OCI-LY7 (cell line): Measurements from ENCODE around the gene SMPD3. TPM values are rescaled to one million over a fixed set of nuclear protein-coding genes. Genes with fewer than 3 reads are reported as not detected.
A peak's percentile ranks its signal among the peaks of the same experiment; 100 is the strongest.

ENCODE experiments used
- BruUV-seq: library from RNA; stranded (reverse); fragments of 400-500 nt; replicated peaks from 2 replicates; lab custom pipeline; 2021; lab: Mats Ljungman, UMichigan
- CTCF ChIA-PET: fragments of 300-600 bp; sonication (Branson Sonifier 250); formaldehyde crosslinking; loops from one replicate; lab custom pipeline; 2022; ENCODE audit warnings: antibody characterized with exemption; ENCODE audit not compliant: unreplicated experiment; lab: Charles Lee
- POLR2A ChIA-PET: fragments of 300-600 bp; sonication (Branson Sonifier 250); formaldehyde crosslinking; loops from one replicate; lab custom pipeline; 2022; ENCODE audit warnings: antibody characterized with exemption; lab: Charles Lee
- DNase-seq: peaks from one replicate; pipeline ENCODE4 v3.0.0-alpha.2; 2015; ENCODE audit warnings: low spot score
- H2AFZ ChIP-seq: fragments of 200-600 bp; sonication (generic), shearing (Covaris generic); 2 replicates; pipeline ENCODE4 v1.6.1; 2014; ENCODE audit warnings: mild to moderate bottlenecking, antibody characterized with exemption, low read length, moderate library complexity
- H3K27ac ChIP-seq: fragments of 200-600 bp; sonication (generic); 2 replicates; pipeline ENCODE4 v1.5.1; 2014; ENCODE audit warnings: mixed run types, low read depth, mild to moderate bottlenecking, moderate library complexity, low read length, inconsistent platforms; ENCODE audit not compliant: poor library complexity, severe bottlenecking
- H3K36me3 ChIP-seq: fragments of 200-600 bp; sonication (generic); 2 replicates; pipeline ENCODE4 v1.6.1; 2014; ENCODE audit warnings: mild to moderate bottlenecking, antibody characterized with exemption, low read length, moderate library complexity, mixed read lengths; ENCODE audit not compliant: insufficient read depth
- H3K4me1 ChIP-seq: fragments of 200-600 bp; sonication (generic); 2 replicates; pipeline ENCODE4 v1.5.1; 2014; ENCODE audit warnings: mild to moderate bottlenecking, low read length; ENCODE audit not compliant: insufficient read depth, poor library complexity, severe bottlenecking
- H3K4me2 ChIP-seq: fragments of 200-600 bp; sonication (generic); 2 replicates; pipeline ENCODE4 v1.6.1; 2014; ENCODE audit warnings: mild to moderate bottlenecking, low read length
- H3K4me3 ChIP-seq: fragments of 200-600 bp; sonication (generic); 2 replicates; pipeline ENCODE4 v1.5.1; 2014; ENCODE audit warnings: mild to moderate bottlenecking, low read depth, low read length; ENCODE audit not compliant: poor library complexity, severe bottlenecking
- H3K79me2 ChIP-seq: fragments of 200-600 bp; sonication (generic); 2 replicates; pipeline ENCODE4 v1.6.1; 2016; ENCODE audit warnings: low read depth, mild to moderate bottlenecking, low read length, moderate library complexity, mixed read lengths; ENCODE audit not compliant: insufficient read depth
- H3K9me2 ChIP-seq: fragments of 200-600 bp; sonication (generic); 2 replicates; pipeline ENCODE4 v1.6.1; 2016; ENCODE audit warnings: mild to moderate bottlenecking, low read length, mixed read lengths; ENCODE audit not compliant: insufficient read depth
- H3K9me3 ChIP-seq: fragments of 200-600 bp; sonication (generic); 2 replicates; pipeline ENCODE4 v1.6.1; 2014; ENCODE audit warnings: mild to moderate bottlenecking, mixed run types, low read length, mixed read lengths
- H4K20me1 ChIP-seq: fragments of 200-600 bp; sonication (generic); 2 replicates; pipeline ENCODE4 v1.6.1; 2014; ENCODE audit warnings: mild to moderate bottlenecking, antibody characterized with exemption, low read length, moderate library complexity, mixed read lengths; ENCODE audit not compliant: insufficient read depth
- CTCF ChIP-seq: fragments of 200-600 bp; sonication (generic); conservative IDR thresholded peaks from 2 replicates; pipeline ENCODE4 v1.5.1; 2014; ENCODE audit warnings: mild to moderate bottlenecking, antibody characterized with exemption, low read length, moderate library complexity, mixed read lengths
- EZH2phosphoT487 ChIP-seq: fragments of 200-600 bp; sonication (generic); IDR thresholded peaks from 2 replicates; pipeline ENCODE4 v1.6.1; 2018; ENCODE audit warnings: low read depth, borderline replicate concordance, mild to moderate bottlenecking, mixed run types, antibody characterized with exemption, low read length, moderate library complexity, mixed read lengths
- intact Hi-C: fragments of 100-400 bp; cut with micrococcal nuclease; formaldehyde crosslinking; loops from one replicate; pipeline ENCODE4 v1.10.0; 2022; ENCODE audit not compliant: unreplicated experiment
- total RNA-seq, 2 experiments: library from RNA; depleted of rRNA in 1 of 2; stranded (reverse); fragments of >200 nt in 1 of 2; shearing (Covaris generic) in 1 of 2; gene quantifications; 2 replicates each; pipeline ENCODE4 v1.2.3, GENCODE V29; 2014 to 2022

SMPD3 gene
- total RNA-seq, 2 experiments from 2014 or later = 0.16 to 0.51 TPM

- Histone ChIP-seq H3K4me1 (peaks cover 14% of the 10 kb centered on the region), H3K4me2 (peak overlapping the region; percentile 79), H3K79me2 (no peaks in the 10 kb centered on the region), H3K27ac (no peak overlapping the region), H3K9me2 (no peaks in the 10 kb centered on the region), H2AFZ (no peak overlapping the region), H3K36me3 (no peaks in the 10 kb centered on the region), H3K4me3 (no peak overlapping the region), H3K9me3 (no peaks in the 10 kb centered on the region), H4K20me1 (no peaks in the 10 kb centered on the region)
- ChIA-PET CTCF (no interaction called here), POLR2A (no interaction called here)
- DNase-seq = no peak
- BruUV-seq = no TSS peak
- intact Hi-C loops = loop anchor here (5.0 to 10.0 kb wide), 3 partner anchors 45 to 148 kb away; no protein-coding TSS in a partner anchor
- TF ChIP-seq CTCF = no peak
Observed at GRCh38 chr16:68446681-68447652, 1.3 kb downstream of the SMPD3 start.

DNA sequence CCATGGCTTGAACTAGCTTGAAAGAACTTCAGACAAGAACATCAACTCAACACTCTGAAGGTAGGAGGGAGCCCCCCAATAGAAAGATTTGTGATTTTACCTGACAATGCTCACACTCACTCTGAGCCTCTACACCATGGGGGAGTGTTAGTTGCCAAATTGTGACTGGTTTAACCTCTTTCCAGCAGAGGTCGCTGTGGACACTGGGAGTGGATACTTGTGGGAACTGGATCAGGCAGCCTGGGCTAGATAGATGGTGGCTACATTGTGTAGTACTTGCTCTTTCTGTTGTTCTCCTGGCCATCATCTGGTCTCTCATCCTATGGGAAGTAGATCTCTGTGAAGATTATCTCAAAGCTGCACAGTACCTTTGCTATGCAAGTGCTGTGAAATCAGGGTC, 2.9 kb downstream of the SMPD3 start:
- ChIA-PET CTCF (no interaction called here), POLR2A (no interaction called here)
- DNase-seq = peak; percentile 79
- Histone ChIP-seq H3K4me1 (peaks cover 14% of the 10 kb centered on the region), H2AFZ (no peak overlapping the region), H3K9me3 (no peaks in the 10 kb centered on the region), H3K79me2 (no peaks in the 10 kb centered on the region), H3K4me2 (no peak overlapping the region), H3K4me3 (no peak overlapping the region), H4K20me1 (no peaks in the 10 kb centered on the region), H3K36me3 (no peaks in the 10 kb centered on the region), H3K9me2 (no peaks in the 10 kb centered on the region), H3K27ac (no peak overlapping the region)
- intact Hi-C loops = loop anchor here (2.0 to 10.0 kb wide), 4 partner anchors 47 to 149 kb away; no protein-coding TSS in a partner anchor
- TF ChIP-seq EZH2phosphoT487 = no peak
- TF ChIP-seq CTCF = peak; percentile 93
- no TSS peak for BruUV-seq
